ENCODE data around the gene ARHGEF38.
"Not testable (repeated sequence)": the region's sequence is repeated elsewhere in the genome, so short reads cannot be mapped to it uniquely, and the experiment has no call there.

Gene ARHGEF38

DNA sequence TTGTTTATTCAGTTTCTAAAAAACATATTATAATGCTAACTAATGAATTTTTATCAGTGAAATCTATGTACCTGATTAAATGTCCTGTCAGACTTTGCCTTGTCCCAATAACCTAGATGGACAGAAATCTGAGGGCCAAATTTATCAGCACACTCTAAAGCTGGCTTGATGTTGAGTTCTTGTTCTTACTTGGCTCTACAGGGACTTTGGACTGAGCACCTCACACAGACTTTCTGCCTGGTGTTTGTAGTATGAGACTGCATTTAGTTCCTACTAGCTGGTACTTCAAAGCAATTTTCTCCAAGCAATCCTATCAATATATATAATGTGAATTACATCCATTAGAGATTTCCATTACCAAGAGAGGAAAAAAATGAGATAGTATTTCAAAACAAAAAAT lies 118.3 kb downstream of the ARHGEF38 start:
- H3K4me3 ChIP-seq (ENCODE audit: low read length): no peak overlapping the region
- no peak for TF ChIP-seq ZNF274 (IDR thresholded peaks at IDR 0.05; ENCODE audit: low read depth, low read length)

DNA sequence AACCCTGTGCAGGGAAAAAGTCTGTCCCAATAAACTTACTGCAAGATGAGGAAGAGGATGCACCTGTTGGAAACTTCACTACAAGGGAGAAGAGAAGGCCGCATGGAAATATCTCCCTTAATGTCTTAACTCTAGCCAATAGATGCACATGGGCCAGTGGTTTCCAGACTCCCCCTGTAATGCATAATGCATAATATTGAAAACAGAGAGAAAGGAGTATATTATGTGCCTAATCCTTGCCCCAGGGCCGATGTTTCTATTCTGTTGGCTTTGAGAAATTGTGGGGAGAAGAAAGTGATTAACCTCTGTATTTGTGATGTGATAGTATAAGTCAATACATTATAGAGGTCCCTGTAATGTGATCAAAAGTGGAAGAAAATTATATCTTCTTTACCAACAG lies 118.9 kb downstream of the ARHGEF38 start:
- TF ChIP-seq ZNF274 (IDR thresholded peaks at IDR 0.05; ENCODE audit: low read depth, low read length): no peak
- H3K4me3 ChIP-seq (ENCODE audit: low read length): no peak overlapping the region

DNA sequence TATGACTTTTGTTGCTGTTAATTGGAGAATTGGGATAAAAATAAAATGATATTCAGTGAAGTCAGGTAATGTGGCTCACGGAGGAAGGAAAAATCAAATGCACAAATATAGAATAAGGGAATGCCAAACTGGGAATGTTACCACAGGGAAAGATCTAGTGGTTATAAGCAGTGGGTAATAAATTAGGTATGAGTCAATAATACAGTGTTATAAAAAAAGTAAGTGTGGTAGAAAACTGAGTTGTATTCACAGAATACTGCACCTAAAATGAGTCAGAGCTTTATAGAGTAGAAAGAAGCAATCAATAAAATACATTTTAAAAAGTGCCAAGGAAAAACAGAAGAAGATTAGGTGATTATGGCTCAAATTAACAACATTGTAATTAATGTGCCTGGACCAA lies 121.6 kb downstream of the ARHGEF38 start:
- TF ChIP-seq ZNF274 (IDR thresholded peaks at IDR 0.05; ENCODE audit: low read depth, low read length): no peak
- H3K4me3 ChIP-seq (ENCODE audit: low read length): no peak overlapping the region

DNA sequence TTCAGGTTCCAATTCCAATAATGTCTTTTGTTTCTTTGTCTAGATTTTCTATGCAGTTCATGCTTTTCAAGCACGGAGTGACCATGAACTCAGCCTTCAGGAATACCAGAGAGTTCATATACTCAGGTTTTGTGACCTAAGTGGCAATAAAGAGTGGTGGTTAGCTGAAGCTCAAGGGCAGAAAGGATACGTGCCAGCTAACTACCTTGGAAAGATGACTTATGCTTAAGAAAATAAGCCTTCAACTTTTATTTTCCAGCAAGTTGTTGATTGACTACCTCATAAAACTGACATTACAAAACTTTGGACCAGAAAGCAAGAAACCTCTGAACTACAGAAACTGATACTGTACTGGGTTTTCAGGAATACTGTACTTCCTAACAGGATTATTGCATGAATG lies 125.3 kb downstream of the ARHGEF38 start:
- TF ChIP-seq ZNF274 (IDR thresholded peaks at IDR 0.05; ENCODE audit: low read depth, low read length): no peak
- H3K4me3 ChIP-seq (ENCODE audit: low read length): no peak overlapping the region

DNA sequence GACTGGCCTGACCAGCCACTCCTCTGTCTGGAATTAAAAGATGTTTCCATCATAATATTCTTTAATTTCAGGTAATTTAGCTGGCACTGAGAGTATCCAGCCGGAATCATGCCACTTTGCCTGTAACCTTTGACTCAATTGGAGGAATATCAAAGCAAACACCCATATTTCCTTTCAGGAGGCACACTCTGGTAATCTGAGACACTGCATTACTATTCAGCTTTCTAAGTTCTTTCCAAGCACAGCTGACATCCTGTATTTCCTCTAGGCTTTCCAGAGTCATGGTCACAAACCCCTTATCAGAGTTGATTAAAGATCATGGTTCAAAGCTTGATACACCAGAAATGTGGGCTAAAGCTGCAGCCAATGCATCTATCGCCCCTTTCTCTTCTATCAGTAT lies 126.8 kb downstream of the ARHGEF38 start:
- no peak for TF ChIP-seq ZNF274 (IDR thresholded peaks at IDR 0.05; ENCODE audit: low read depth, low read length)
- H3K4me3 ChIP-seq (ENCODE audit: low read length): no peak overlapping the region

DNA sequence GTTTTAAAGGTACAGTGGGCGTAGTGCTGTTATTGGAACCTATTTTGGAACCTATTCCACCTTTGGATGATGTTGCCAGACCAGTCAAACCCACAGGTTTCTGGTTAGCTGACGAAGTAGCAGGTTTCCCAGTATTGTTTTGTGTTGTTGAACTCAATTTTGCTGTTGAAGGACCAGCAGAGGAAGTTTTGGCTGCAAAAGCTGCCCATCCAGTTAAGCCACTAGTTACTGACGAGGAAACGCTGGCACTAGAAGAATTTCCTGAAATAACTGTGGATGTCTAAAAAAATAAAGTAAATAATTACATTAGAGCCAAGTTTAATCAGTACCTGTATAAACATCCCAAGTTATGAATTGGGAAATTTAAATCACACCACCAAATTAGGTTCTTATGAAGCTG lies 130.6 kb downstream of the ARHGEF38 start:
- H3K4me3 ChIP-seq (ENCODE audit: low read length): no peak overlapping the region
- no peak for TF ChIP-seq ZNF274 (IDR thresholded peaks at IDR 0.05; ENCODE audit: low read depth, low read length)

DNA sequence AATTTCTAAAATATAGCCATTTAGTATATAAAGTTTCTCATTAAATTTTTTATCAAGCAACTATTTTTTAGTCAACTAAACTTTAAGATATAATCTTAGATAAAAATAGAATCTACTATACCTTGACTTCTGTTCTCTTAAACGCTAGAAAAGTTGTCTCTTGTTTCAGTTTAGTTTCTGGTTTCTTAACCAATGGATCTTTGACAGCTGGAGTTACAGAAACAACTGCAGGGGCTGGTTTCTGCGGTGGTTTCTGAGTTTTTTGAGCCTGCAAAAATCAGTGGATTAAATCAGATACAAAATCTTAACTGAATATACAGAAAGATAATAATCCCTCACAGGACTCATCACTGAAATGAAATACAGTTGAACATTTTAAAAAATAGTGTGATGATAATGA lies 134.2 kb downstream of the ARHGEF38 start:
- TF ChIP-seq ZNF274 (IDR thresholded peaks at IDR 0.05; ENCODE audit: low read depth, low read length): no peak
- no peak overlapping the region for H3K4me3 ChIP-seq (ENCODE audit: low read length)

DNA sequence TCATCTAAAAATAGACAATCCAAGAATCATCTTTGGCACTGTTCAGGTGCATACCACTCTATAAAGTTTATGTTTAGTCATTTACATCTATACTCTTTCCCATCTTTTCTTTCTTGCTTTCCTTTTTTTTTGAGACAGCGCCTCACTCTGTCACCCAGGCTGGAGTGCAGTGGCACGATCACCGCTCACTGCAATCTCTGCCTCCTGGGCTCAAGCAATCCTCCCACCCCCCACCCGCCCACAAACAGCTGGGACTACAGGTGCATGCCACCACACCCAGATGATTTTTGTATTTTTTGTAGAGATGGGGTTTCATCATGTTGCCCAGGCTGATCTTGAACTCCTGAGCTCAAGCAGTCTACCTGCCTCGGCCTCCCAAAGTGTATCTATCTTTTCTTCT lies 142.4 kb downstream of the ARHGEF38 start:
- H3K4me3 ChIP-seq (ENCODE audit: low read length): not testable (repeated sequence)

DNA sequence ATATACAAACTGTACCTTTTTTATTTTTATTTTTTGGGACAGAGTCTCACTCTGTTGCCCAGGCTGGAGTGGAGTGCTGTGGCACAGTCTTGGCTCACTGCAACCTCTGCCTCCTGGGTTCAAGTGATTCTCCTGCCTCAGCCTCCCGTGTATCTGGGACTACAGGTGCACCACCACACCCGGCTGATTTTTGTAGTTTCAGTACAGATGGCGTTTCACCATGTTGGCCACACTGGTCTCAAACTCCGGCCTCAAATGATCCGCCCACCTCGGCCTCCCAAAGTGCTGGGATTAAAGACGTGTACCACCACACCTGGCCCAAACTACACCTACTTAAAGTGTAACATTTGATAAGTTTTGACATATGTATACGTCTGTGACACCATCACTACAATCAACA lies 143.4 kb downstream of the ARHGEF38 start:
- H3K4me3 ChIP-seq (ENCODE audit: low read length): not testable (repeated sequence)

DNA sequence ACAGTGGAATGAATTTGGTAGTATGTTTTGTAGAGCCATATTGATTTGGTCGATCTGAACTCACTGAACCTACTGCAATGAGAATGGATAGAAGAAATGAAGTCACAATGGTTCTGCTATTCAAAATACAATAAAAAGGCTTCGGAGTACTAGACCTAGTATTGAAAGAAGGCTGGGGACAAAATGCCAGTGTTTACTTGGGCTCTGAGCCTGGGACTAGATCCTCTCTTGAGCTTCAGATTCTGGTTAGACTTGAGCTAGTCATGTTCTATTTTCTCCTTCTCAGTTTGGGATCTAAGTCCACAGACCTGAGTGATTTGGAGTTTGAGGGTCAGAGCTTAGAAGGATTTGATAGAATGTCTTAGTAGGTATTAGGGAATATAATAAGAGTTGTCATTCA lies 146.2 kb downstream of the ARHGEF38 start:
- no peak for TF ChIP-seq ZNF274 (IDR thresholded peaks at IDR 0.05; ENCODE audit: low read depth, low read length)

DNA sequence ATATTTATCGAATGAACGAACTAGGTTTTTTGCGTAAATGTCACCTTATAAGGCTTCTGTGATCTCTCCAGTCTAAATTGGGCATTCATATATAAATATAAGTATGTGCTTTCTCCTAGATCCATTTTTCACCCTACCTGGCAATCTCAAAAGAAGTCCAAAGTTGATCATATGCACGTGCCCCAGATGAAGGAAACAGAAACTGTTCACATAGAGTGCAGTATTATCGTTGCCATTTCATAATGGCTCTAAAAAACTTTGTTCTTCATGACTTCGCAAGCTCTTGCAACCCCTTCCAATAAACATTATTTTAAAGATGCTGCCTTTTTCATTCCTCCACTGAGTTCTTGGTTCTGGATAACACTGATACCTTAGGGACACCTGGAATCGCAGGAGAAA lies 155.4 kb downstream of the ARHGEF38 start:
- no peak for TF ChIP-seq ZNF274 (IDR thresholded peaks at IDR 0.05; ENCODE audit: low read depth, low read length)
- H3K4me3 ChIP-seq (ENCODE audit: low read length): peak overlapping the region; percentile 88

More for the DNA sequence above, 146.2 kb downstream of the ARHGEF38 start:
- H3K4me3 ChIP-seq (ENCODE audit: low read length): no peak overlapping the region

DNA sequence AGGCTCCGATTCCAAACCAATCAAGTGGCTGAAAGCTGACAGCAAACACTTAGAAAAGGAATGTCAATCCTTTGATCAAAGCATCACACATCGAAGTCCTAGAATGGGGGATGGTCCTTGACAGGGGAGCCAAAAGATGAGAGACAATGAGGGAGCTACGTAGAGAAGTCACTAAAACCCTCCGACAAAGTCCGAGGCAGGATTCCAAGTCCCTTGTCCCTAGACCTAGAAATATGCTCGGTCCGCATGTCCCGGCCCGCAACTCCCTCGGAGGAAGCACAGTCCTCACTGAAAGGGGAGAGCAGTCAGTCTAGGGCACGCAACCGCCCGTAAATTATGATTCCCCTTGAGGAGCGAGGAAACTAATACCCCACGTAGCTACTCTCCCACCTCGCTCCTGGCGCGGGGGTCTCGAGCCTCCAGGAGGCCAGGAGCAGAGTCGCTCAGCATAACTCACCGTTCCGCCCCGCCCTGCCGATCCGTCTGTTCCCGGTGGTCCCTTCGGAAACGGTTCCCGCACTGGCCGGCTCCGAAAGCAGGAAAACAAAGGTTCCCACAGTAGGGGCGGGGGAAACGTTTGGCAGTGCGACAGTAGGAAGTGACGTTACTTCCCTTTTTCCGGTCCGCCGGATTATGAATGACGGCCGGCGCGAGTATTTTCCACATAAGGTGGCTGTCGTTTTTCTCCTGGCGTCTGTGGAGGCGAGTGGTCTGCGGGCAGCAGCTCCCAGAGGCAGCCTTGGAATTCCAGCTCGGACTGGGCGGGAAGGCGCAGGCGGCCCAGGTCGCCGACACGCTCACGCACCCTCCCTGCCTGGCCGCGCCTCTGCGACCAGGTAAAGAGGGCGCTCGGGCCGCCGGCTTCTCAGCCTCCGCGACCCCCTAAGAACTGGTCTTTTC lies 156.0 kb downstream of the ARHGEF38 start, which contains the start of the genes GSTCD and INTS12:
TSS of gene GSTCD (plus strand) at position 604 of the 900 bp plus-strand sequence. CDS start 8,830 bp downstream, outside the sequence.
TSS of gene INTS12 (minus strand) at position 509 of the 900 bp plus-strand sequence. CDS start 8,684 bp downstream, outside the sequence.
- no peak for TF ChIP-seq ZNF274 (IDR thresholded peaks at IDR 0.05; ENCODE audit: low read depth, low read length)
- peak within 1 kb of the TSS; percentile 88 for H3K4me3 ChIP-seq (ENCODE audit: low read length)

DNA sequence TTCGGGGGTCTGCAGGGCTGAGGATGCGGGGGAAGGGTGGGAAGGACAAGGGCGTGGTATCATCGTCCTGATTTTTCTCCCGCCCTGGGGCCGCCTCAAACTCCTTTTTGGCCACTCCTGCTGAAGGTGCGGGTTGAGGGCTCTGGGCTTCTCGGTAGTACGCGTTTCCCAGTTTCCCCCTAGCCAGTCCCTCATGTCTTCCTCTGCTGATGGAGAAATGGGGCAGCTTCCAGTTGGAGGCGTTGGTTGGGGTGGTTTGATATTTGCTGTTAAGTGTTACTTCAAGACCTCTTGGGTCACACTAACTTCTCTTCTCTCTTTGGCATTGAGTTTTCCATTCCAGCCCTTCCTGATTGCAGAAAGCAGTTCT lies 156.6 kb downstream of the ARHGEF38 start:
- peak overlapping the region; percentile 88 for H3K4me3 ChIP-seq (ENCODE audit: low read length)
- TF ChIP-seq ZNF274 (IDR thresholded peaks at IDR 0.05; ENCODE audit: low read depth, low read length): no peak

DNA sequence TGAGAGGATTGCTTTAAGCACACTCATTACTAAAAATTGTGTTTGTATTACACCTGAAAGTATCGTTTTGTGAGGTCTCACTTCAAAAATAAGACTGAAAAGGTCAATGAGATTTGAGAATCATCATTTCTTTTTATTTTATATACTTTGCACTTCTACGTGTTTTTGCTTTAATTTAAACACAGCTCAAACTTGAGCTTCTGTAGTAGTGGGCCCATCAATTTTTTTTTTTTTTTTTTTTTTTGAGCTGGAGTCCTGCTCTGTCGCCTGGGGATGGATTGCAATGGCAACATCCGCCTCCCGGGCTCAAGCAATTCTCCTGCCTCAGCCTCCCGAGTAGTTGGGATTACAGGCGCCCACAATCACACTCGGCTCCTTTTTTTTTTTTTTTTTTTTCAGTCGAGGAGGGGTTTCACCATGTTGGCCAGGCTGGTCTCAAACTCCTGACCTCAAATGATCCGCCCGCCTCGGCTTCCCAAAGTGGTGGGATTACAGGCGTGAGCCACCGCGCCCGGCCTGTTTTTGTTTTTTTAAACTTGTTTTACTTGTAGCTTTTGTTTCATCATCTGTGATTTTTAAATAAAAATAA lies 157.7 kb downstream of the ARHGEF38 start:
- H3K4me3 ChIP-seq (ENCODE audit: low read length): peak overlapping the region; percentile 88; the same call in 1 of the 2 replicates
- TF ChIP-seq ZNF274 (IDR thresholded peaks at IDR 0.05; ENCODE audit: low read depth, low read length): no peak

DNA sequence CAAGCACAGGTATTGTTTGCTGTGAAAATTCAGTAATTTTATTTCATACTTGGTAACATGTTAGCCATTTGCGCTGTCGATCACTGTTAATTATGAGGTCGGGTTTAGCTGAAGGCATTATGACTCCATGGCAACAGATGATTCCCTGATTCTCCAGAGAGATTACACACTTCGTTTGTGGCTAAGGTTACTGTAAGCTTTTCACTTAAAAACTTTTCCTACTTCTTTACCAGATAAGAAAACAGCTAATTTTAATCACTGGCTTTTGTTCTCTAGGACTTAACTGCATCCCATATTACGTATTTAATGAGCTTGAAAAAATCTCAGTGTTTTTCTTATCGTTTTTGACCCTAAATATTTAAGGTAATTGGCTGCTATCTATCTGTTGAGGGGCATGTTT lies 158.3 kb downstream of the ARHGEF38 start:
- no peak overlapping the region; the same call in 1 of the 2 replicates for H3K4me3 ChIP-seq (ENCODE audit: low read length)
- TF ChIP-seq ZNF274 (IDR thresholded peaks at IDR 0.05; ENCODE audit: low read depth, low read length): no peak
